Hepatocyte (in vitro differentiated cells): ENCODE data around the gene STX8. TPM values are rescaled to one million over a fixed set of nuclear protein-coding genes. Genes with fewer than 3 reads are reported as not detected.

ENCODE experiments used
- DNase-seq: peaks from one replicate; pipeline ENCODE4 v3.0.0-alpha.2; 2016; ENCODE audit warnings: low spot score
- H2AFZ ChIP-seq: fragments of 200-600 bp; sonication (generic); 2 replicates; pipeline ENCODE4 v1.6.0; 2016; ENCODE audit warnings: antibody characterized with exemption, mild to moderate bottlenecking
- H3K27ac ChIP-seq: fragments of 200-600 bp; sonication (generic); 2 replicates; pipeline ENCODE4 v1.5.1; 2016; ENCODE audit warnings: mild to moderate bottlenecking
- H3K27me3 ChIP-seq: fragments of 200-600 bp; sonication (generic); 2 replicates; pipeline ENCODE4 v1.6.1; 2016
- H3K36me3 ChIP-seq: fragments of 200-600 bp; sonication (generic); replicated peaks from 2 replicates; pipeline ENCODE4 v1.5.1; 2016; ENCODE audit warnings: low read depth; ENCODE audit not compliant: insufficient read depth
- H3K4me1 ChIP-seq: fragments of 200-600 bp; sonication (generic); 2 replicates; pipeline ENCODE4 v1.5.1; 2016; ENCODE audit warnings: mild to moderate bottlenecking, moderate library complexity; ENCODE audit not compliant: insufficient read depth
- H3K4me2 ChIP-seq: fragments of 200-600 bp; sonication (generic); 2 replicates; pipeline ENCODE4 v1.6.0; 2016
- H3K4me3 ChIP-seq: fragments of 200-600 bp; sonication (generic); 2 replicates; pipeline ENCODE4 v1.5.1; 2016; ENCODE audit warnings: mild to moderate bottlenecking
- H3K79me2 ChIP-seq: fragments of 200-600 bp; sonication (generic); 2 replicates; pipeline ENCODE4 v1.6.0; 2017; ENCODE audit warnings: mild to moderate bottlenecking
- H3K9me2 ChIP-seq: fragments of 200-600 bp; sonication (generic); replicated peaks from 2 replicates; pipeline ENCODE4 v1.6.0; 2017; ENCODE audit warnings: mild to moderate bottlenecking; ENCODE audit not compliant: insufficient read depth
- H3K9me3 ChIP-seq: fragments of 200-600 bp; sonication (generic); 2 replicates; pipeline ENCODE4 v1.5.1; 2016; ENCODE audit warnings: low read depth, mild to moderate bottlenecking
- H4K20me1 ChIP-seq: fragments of 200-600 bp; sonication (generic); 2 replicates; pipeline ENCODE4 v1.6.0; 2016; ENCODE audit warnings: mild to moderate bottlenecking; ENCODE audit not compliant: insufficient read depth, poor library complexity, severe bottlenecking
- CTCF ChIP-seq: fragments of 200-600 bp; sonication (generic); IDR thresholded peaks from 2 replicates; pipeline ENCODE4 v1.5.1; 2016; ENCODE audit warnings: antibody characterized with exemption, mild to moderate bottlenecking; ENCODE audit not compliant: poor library complexity
- EZH2 ChIP-seq: fragments of 200-600 bp; sonication (generic); IDR thresholded peaks from 2 replicates; pipeline ENCODE4 v1.6.1; 2016; ENCODE audit warnings: antibody characterized with exemption, mild to moderate bottlenecking, borderline replicate concordance
- EZH2phosphoT487 ChIP-seq: fragments of 200-600 bp; sonication (generic); IDR thresholded peaks from one replicate; pipeline ENCODE4 v1.6.1; 2018; ENCODE audit warnings: antibody characterized with exemption, mild to moderate bottlenecking, low read depth, moderate library complexity; ENCODE audit not compliant: unreplicated experiment, severe bottlenecking
- WGBS: methylation state at CpG from one replicate; pipeline ENCODE4 v1.1.6; 2016; ENCODE audit warnings: low lambda C conversion rate; ENCODE audit errors: missing lambda C conversion rate; 5-methylcytosine and 5-hydroxymethylcytosine counted together
- polyA plus RNA-seq: library from polyadenylated mRNA; unstranded; fragments of >200 nt; fragmentation: Nextera tagmentation; extraction: Ambion mirVana; gene quantifications from 2 replicates; pipeline ENCODE4 v1.2.1, GENCODE V29; 2016
- total RNA-seq: library from RNA; depleted of rRNA; stranded (reverse); fragments of >200 nt; gene quantifications from 2 replicates; pipeline ENCODE4 v1.2.3, GENCODE V29; 2014

STX8 gene
- total and polyA plus RNA-seq, 2 experiments from 2014 or later: 40.6 to 64.7 TPM

- no peak for TF ChIP-seq EZH2phosphoT487
- no peak for TF ChIP-seq CTCF
- no peak for TF ChIP-seq EZH2
- no peak for DNase-seq
- WGBS: 95% methylated on average over 4 of the region's 4 CpGs
Observed at GRCh38 chr17:9541718-9542117, 33.9 kb downstream of the STX8 start.

GRCh38 chr17:9538626-9539025 lies 37.0 kb downstream of the STX8 start:
- no peaks in the 10 kb centered on the region for H3K9me3 ChIP-seq
- no peak overlapping the region for H3K4me2 ChIP-seq
- 77% methylated on average over 4 of the region's 4 CpGs for WGBS
- no peak for TF ChIP-seq EZH2
- H3K79me2 ChIP-seq: no peaks in the 10 kb centered on the region
- no peaks in the 10 kb centered on the region for H3K36me3 ChIP-seq
- H3K27ac ChIP-seq: no peak overlapping the region
- no peak overlapping the region for H3K4me3 ChIP-seq
- no peak overlapping the region for H2AFZ ChIP-seq
- H3K27me3 ChIP-seq: no peaks in the 10 kb centered on the region
- H3K4me1 ChIP-seq: no peaks in the 10 kb centered on the region
- no peak for DNase-seq
- no peaks in the 10 kb centered on the region for H4K20me1 ChIP-seq
- H3K9me2 ChIP-seq: no peaks in the 10 kb centered on the region

More at GRCh38 chr17:9541718-9542117, 33.9 kb downstream of the STX8 start:
- H3K4me2 ChIP-seq: no peak overlapping the region
- no peaks in the 10 kb centered on the region for H3K9me3 ChIP-seq
- H3K27ac ChIP-seq: no peak overlapping the region
- H3K4me3 ChIP-seq: no peak overlapping the region
- H3K36me3 ChIP-seq: no peaks in the 10 kb centered on the region
- no peaks in the 10 kb centered on the region for H3K27me3 ChIP-seq
- no peaks in the 10 kb centered on the region for H3K9me2 ChIP-seq
- no peaks in the 10 kb centered on the region for H3K79me2 ChIP-seq
- no peaks in the 10 kb centered on the region for H3K4me1 ChIP-seq
- no peak overlapping the region for H2AFZ ChIP-seq
- no peaks in the 10 kb centered on the region for H4K20me1 ChIP-seq

GRCh38 chr17:9537177-9537776 lies 38.3 kb downstream of the STX8 start:
- Histone ChIP-seq H3K27ac (peak overlapping the region; percentile 9), H2AFZ (no peak overlapping the region), H3K4me1 (no peaks in the 10 kb centered on the region), H3K4me2 (peak overlapping the region; percentile 35), H3K4me3 (no peak overlapping the region), H3K79me2 (no peaks in the 10 kb centered on the region), H4K20me1 (no peaks in the 10 kb centered on the region), H3K27me3 (no peaks in the 10 kb centered on the region), H3K9me2 (no peaks in the 10 kb centered on the region), H3K36me3 (no peaks in the 10 kb centered on the region), H3K9me3 (no peaks in the 10 kb centered on the region)
- 65% methylated on average over 12 of the region's 12 CpGs for WGBS
- DNase-seq: peak; percentile 51
- no peak for TF ChIP-seq EZH2phosphoT487
- no peak for TF ChIP-seq CTCF
- TF ChIP-seq EZH2: no peak

- H3K4me1 ChIP-seq: no peaks in the 10 kb centered on the region
- no peaks in the 10 kb centered on the region for H3K9me2 ChIP-seq
- H4K20me1 ChIP-seq: no peaks in the 10 kb centered on the region
- no peaks in the 10 kb centered on the region for H3K9me3 ChIP-seq
- H3K79me2 ChIP-seq: no peaks in the 10 kb centered on the region
- TF ChIP-seq EZH2phosphoT487 (no peak), CTCF (no peak), EZH2 (no peak)
- no peak for DNase-seq
- no peaks in the 10 kb centered on the region for H3K27me3 ChIP-seq
- no peaks in the 10 kb centered on the region for H3K36me3 ChIP-seq
- H3K4me3 ChIP-seq: no peak overlapping the region
- H3K4me2 ChIP-seq: no peak overlapping the region
- H3K27ac ChIP-seq: no peak overlapping the region
- 89% methylated on average over 8 of the region's 8 CpGs for WGBS
- no peak overlapping the region for H2AFZ ChIP-seq
Observed at GRCh38 chr17:9536061-9536460, 39.6 kb downstream of the STX8 start.
